ENCODE data around the gene ARL5B. TPM values are rescaled to one million over a fixed set of nuclear protein-coding genes. Genes with fewer than 3 reads are reported as not detected.

Gene ARL5B
- total RNA-seq, 4 donors from 2014 or later = 5.8 to 6.7 (median 6.4) TPM

DNA sequence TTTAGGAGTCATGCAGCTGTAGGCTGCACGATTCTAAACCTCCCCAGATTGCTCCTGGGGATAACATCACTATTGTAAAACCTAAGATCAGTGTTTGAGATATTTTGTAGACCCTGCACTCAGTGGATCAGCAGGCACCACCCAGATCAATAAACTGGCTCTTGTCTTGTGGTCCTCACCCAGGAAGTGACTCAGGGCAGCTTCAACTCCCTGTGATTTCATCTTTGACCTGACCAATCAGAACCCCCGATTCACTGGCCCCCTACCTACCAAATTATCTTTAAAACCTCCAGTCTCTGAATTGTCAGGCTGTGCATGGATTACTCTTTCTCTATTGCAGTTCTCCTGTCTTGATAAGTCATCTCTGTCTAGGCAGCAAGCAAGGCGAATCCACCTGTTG, 25.7 kb downstream of the ARL5B start:
- TF ChIP-seq, protein P1, sequence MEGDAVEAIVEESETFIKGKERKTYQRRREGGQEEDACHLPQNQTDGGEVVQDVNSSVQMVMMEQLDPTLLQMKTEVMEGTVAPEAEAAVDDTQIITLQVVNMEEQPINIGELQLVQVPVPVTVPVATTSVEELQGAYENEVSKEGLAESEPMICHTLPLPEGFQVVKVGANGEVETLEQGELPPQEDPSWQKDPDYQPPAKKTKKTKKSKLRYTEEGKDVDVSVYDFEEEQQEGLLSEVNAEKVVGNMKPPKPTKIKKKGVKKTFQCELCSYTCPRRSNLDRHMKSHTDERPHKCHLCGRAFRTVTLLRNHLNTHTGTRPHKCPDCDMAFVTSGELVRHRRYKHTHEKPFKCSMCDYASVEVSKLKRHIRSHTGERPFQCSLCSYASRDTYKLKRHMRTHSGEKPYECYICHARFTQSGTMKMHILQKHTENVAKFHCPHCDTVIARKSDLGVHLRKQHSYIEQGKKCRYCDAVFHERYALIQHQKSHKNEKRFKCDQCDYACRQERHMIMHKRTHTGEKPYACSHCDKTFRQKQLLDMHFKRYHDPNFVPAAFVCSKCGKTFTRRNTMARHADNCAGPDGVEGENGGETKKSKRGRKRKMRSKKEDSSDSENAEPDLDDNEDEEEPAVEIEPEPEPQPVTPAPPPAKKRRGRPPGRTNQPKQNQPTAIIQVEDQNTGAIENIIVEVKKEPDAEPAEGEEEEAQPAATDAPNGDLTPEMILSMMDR (IDR thresholded peaks at IDR 0.05 in 4 of 5, conservative IDR thresholded peaks at IDR 0.05 in 1 of 5) = no peak
- no peak for TF ChIP-seq POLR2A (IDR thresholded peaks at IDR 0.05)
- H3K4me1 ChIP-seq = peaks cover 0 to 2% of the 10 kb centered on the region in 2 donors
- no peaks in the 10 kb centered on the region for H3K9me3 ChIP-seq
- no peak overlapping the region for H3K27ac ChIP-seq
- in situ Hi-C loops (cut with MboI; ENCODE audit: low sequenced_read_pairs in 4 of 4) = no loop called here
- H3K36me3 ChIP-seq = no peaks in the 10 kb centered on the region
- no peaks in the 10 kb centered on the region for H3K27me3 ChIP-seq
- H3K4me3 ChIP-seq = no peak overlapping the region
- ATAC-seq (no peak), DNase-seq (no peak)
- intact Hi-C loops (cut with DNase I; ENCODE audit: low total_unique reads) = no loop called here

DNA sequence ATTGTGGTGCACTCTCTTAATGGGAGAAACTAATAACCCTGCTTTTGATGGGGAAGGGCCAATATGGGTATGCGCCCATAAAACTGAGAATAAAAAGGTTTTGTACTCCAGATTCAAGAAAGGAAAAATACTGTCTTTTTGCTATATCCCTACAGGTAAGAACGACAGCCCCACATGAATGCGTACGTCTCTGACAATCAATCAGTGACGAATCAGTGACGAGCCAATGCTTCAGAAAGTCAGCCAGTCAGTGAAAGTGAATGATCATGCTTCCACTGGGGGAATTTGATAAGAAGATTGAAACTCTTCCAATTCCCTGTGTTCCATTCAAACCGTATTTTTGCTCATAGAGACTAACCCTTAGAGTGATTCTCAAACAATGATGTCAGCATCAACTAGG, 26.3 kb downstream of the ARL5B start:
- H3K9me3 ChIP-seq = no peaks in the 10 kb centered on the region
- peaks cover 0 to 2% of the 10 kb centered on the region in 2 donors for H3K4me1 ChIP-seq
- in situ Hi-C loops (cut with MboI; ENCODE audit: low sequenced_read_pairs in 4 of 4) = no loop called here
- intact Hi-C loops (cut with DNase I; ENCODE audit: low total_unique reads) = no loop called here
- no peak overlapping the region for H3K4me3 ChIP-seq
- TF ChIP-seq, protein P1 (IDR thresholded peaks at IDR 0.05 in 4 of 5, conservative IDR thresholded peaks at IDR 0.05 in 1 of 5) = no peak
- TF ChIP-seq POLR2A (IDR thresholded peaks at IDR 0.05) = no peak
- no peak for ATAC-seq
- DNase-seq = no peak
- H3K27ac ChIP-seq = no peak overlapping the region
- no peaks in the 10 kb centered on the region for H3K36me3 ChIP-seq
- H3K27me3 ChIP-seq = no peaks in the 10 kb centered on the region

DNA sequence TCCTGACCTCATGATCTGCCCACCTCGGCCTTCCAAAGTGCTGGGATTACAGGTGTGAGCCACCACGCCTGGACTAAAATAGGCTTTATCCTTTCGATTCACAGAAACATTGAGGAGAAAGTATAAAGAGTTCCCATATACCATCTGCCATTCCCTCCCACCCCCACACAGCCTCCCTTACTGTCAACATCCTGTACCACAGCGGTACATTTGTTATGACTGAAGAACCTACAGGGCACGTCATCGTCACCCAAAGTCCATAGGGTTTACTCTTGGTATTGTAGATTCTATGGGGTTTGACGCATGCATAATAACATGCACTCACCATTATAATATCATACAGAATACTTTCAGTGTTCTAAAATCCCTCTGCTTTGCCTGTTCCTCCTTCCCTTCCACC, 28.0 kb downstream of the ARL5B start:
- no peaks in the 10 kb centered on the region for H3K9me3 ChIP-seq
- in situ Hi-C loops (cut with MboI; ENCODE audit: low sequenced_read_pairs in 4 of 4) = no loop called here
- DNase-seq (no peak), ATAC-seq (no peak)
- no peak overlapping the region for H3K4me3 ChIP-seq
- no peaks in the 10 kb centered on the region for H3K36me3 ChIP-seq
- no peaks in the 10 kb centered on the region for H3K27me3 ChIP-seq
- H3K4me1 ChIP-seq = no peaks in the 10 kb centered on the region
- no peak overlapping the region for H3K27ac ChIP-seq
- intact Hi-C loops (cut with DNase I; ENCODE audit: low total_unique reads) = no loop called here
- TF ChIP-seq POLR2A (IDR thresholded peaks at IDR 0.05) = no peak
- TF ChIP-seq, protein P1 (IDR thresholded peaks at IDR 0.05 in 4 of 5, conservative IDR thresholded peaks at IDR 0.05 in 1 of 5) = no peak

DNA sequence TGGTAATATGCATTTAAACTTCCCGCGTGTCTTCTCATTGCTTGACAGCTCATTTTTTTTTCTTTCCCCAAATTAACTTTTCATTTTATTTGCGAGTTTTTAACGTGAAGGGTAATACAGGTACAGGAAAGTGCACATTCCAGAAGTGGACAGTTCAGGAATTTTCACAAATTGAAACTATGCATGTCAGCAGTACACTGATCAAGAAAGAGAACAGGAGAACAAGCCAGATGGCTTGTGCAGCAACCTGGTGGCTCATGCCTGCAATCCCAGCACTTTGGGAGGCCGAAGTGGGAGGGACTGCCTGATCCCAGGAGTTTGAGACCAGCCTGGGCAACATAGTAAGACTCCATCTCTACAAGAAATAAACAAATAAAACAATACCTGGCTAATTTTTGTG, 28.5 kb downstream of the ARL5B start:
- Histone ChIP-seq H3K36me3 (no peaks in the 10 kb centered on the region), H3K4me3 (no peak overlapping the region), H3K27ac (no peak overlapping the region), H3K27me3 (no peaks in the 10 kb centered on the region), H3K4me1 (no peaks in the 10 kb centered on the region), H3K9me3 (no peaks in the 10 kb centered on the region)
- DNase-seq = no peak
- ATAC-seq = no peak
- TF ChIP-seq POLR2A (IDR thresholded peaks at IDR 0.05) = no peak
- TF ChIP-seq, protein P1 (IDR thresholded peaks at IDR 0.05 in 4 of 5, conservative IDR thresholded peaks at IDR 0.05 in 1 of 5) = no peak
- intact Hi-C loops (cut with DNase I; ENCODE audit: low total_unique reads) (no loop called here), in situ Hi-C loops (cut with MboI; ENCODE audit: low sequenced_read_pairs in 4 of 4) (no loop called here)

DNA sequence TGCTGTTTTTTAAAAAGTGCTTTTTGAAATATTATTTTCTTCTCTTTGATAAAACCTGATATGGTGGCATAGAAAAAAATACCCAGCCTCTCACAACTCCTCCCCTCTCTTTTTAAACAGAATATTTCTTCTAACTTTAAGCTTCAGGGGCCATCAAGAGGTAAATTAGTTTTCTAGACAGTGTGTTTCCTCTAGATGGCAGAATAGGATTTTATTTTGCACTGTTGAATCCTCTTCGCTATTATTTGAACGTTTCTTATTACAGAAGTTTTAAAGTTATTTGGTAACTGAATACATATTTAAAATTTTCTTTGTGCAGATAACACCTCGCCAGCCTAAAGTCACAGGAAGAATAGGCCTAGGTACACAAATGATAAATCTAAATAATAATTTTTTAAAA, 30.3 kb downstream of the ARL5B start:
- no peak overlapping the region for H3K27ac ChIP-seq
- H3K27me3 ChIP-seq = no peaks in the 10 kb centered on the region
- H3K36me3 ChIP-seq = no peaks in the 10 kb centered on the region
- in situ Hi-C loops (cut with MboI; ENCODE audit: low sequenced_read_pairs in 4 of 4) (no loop called here), intact Hi-C loops (cut with DNase I; ENCODE audit: low total_unique reads) (no loop called here)
- no peaks in the 10 kb centered on the region for H3K4me1 ChIP-seq
- TF ChIP-seq, protein P1 (IDR thresholded peaks at IDR 0.05 in 4 of 5, conservative IDR thresholded peaks at IDR 0.05 in 1 of 5) = no peak
- no peak for TF ChIP-seq POLR2A (IDR thresholded peaks at IDR 0.05)
- no peaks in the 10 kb centered on the region for H3K9me3 ChIP-seq
- no peak for DNase-seq
- ATAC-seq = no peak
- H3K4me3 ChIP-seq = no peak overlapping the region
